NT2/D1 (cell line): ENCODE results near the gene BCL2L1.

ENCODE experiments used
- YY1 ChIP-seq: IDR thresholded peaks from 2 replicates; pipeline ENCODE4 v1.6.1; 2011; ENCODE audit not compliant: insufficient read length, insufficient read depth
- ZNF274 ChIP-seq: IDR thresholded peaks from 2 replicates; pipeline ENCODE4 v1.6.1; 2011; ENCODE audit warnings: mild to moderate bottlenecking, low read depth, low read length

DNA sequence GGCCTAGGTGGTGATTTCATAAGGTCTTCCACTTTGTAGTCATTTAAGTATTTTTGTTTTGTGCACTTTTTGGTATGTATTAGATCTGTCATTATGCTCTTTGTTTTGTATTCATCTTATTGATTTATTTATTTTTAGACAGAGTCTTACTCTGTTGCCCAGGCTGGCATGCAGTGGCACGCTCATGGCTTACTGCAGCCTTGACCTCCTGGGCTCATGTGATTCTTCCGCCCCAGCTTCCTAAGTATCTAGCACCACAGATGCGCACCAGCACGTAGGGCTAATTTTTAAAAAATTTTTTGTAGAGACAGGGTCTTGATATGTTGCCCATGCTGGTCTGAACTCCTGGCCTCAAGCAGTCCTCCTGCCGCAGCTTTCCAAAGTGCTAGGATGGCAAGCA is 47.0 kb upstream of the BCL2L1 start:
- no peak for TF ChIP-seq YY1
- TF ChIP-seq ZNF274, result no peak
